AG04450 (cell line): Measurements from ENCODE around the gene ELAC1. TPM values are rescaled to one million over a fixed set of nuclear protein-coding genes. Genes with fewer than 3 reads are reported as not detected.

Experiments used
- CTCF ChIA-PET: fragments of 300-600, 350-600 bp; formaldehyde crosslinking; extraction: SDS; loops from one replicate; lab custom pipeline; 2022; ENCODE audit warnings: antibody characterized with exemption, inconsistent platforms; lab: Charles Lee
- POLR2A ChIA-PET: fragments of 350-600 bp; formaldehyde crosslinking; extraction: SDS; loops from one replicate; lab custom pipeline; 2021; ENCODE audit warnings: antibody characterized with exemption, inconsistent platforms; lab: Yijun Ruan, JAX
- DNase-seq: peaks from one replicate; pipeline ENCODE4 v3.0.0-alpha.2; 2011; ENCODE audit warnings: low read depth, low spot score
- H3K27ac ChIP-seq: one replicate; pipeline ENCODE4 v1.5.1; 2012; ENCODE audit warnings: low read depth, low read length, control low read depth
- H3K27me3 ChIP-seq: one replicate; pipeline ENCODE4 v1.6.0; 2012; ENCODE audit warnings: low read length; ENCODE audit not compliant: control insufficient read depth, insufficient read depth
- H3K4me3 ChIP-seq: 2 replicates; pipeline ENCODE4 v1.5.1; 2011; ENCODE audit warnings: mild to moderate bottlenecking, low read depth, low read length, control low read depth
- H3K9me3 ChIP-seq: 2 replicates; pipeline ENCODE4 v1.5.1; 2012; ENCODE audit warnings: low read length; ENCODE audit not compliant: control insufficient read depth, insufficient read depth
- CTCF ChIP-seq: IDR thresholded peaks from 2 replicates; pipeline ENCODE4 v1.5.1; 2011; ENCODE audit warnings: low read depth, low read length, control low read depth, inconsistent platforms
- polyA plus RNA-seq: library from polyadenylated mRNA; depleted of rRNA; stranded (reverse); fragments of >200 nt; gene quantifications from 2 replicates; pipeline ENCODE4 v1.2.3, GENCODE V29; 2011

The ELAC1 gene
- polyA plus RNA-seq, 1 experiment: 9.1 TPM

GRCh38 chr18:51012441-51012840, 44.6 kb downstream of the ELAC1 start:
- no peak for TF ChIP-seq CTCF
- ChIA-PET CTCF (no interaction called here), POLR2A (no interaction called here)
- Histone ChIP-seq H3K27ac (no peak overlapping the region), H3K9me3 (no peaks in the 10 kb centered on the region), H3K4me3 (no peak overlapping the region), H3K27me3 (no peaks in the 10 kb centered on the region)
- no peak for DNase-seq

GRCh38 chr18:51013259-51013658, 45.4 kb downstream of the ELAC1 start:
- no peak for TF ChIP-seq CTCF
- Histone ChIP-seq H3K27me3 (no peaks in the 10 kb centered on the region), H3K4me3 (no peak overlapping the region), H3K27ac (no peak overlapping the region), H3K9me3 (no peaks in the 10 kb centered on the region)
- no peak for DNase-seq
- POLR2A ChIA-PET: no interaction called here
- CTCF ChIA-PET: no interaction called here

- Histone ChIP-seq H3K9me3 (no peaks in the 10 kb centered on the region), H3K27me3 (no peaks in the 10 kb centered on the region), H3K4me3 (no peak overlapping the region), H3K27ac (no peak overlapping the region)
- ChIA-PET CTCF (no interaction called here), POLR2A (interaction anchor here (2.1 kb wide), 1 partner anchor 13 kb away, joined by 4 read pairs; the partner anchor contains the start of gene SMAD4)
- DNase-seq: no peak
- no peak for TF ChIP-seq CTCF
Measured at GRCh38 chr18:51017140-51017879, 49.5 kb downstream of the ELAC1 start.

- CTCF ChIA-PET: interaction anchor here (0.6 to 0.7 kb wide), 2 partner anchors 67 to 591 kb away, joined by 3 to 4 read pairs; no protein-coding TSS in a partner anchor
- DNase-seq: no peak
- no peak for TF ChIP-seq CTCF
Measured at GRCh38 chr18:51020536-51020935, 52.7 kb downstream of the ELAC1 start.

GRCh38 chr18:51021226-51021965, 53.6 kb downstream of the ELAC1 start:
- no peaks in the 10 kb centered on the region for H3K27me3 ChIP-seq
- no peaks in the 10 kb centered on the region for H3K9me3 ChIP-seq
- POLR2A ChIA-PET: no interaction called here
- no peak for TF ChIP-seq CTCF
- H3K4me3 ChIP-seq: no peak overlapping the region
- no peak overlapping the region for H3K27ac ChIP-seq
- DNase-seq: no peak
- CTCF ChIA-PET: no interaction called here

More at GRCh38 chr18:51020536-51020935, 52.7 kb downstream of the ELAC1 start:
- no peak overlapping the region for H3K4me3 ChIP-seq
- no peaks in the 10 kb centered on the region for H3K9me3 ChIP-seq
- H3K27me3 ChIP-seq: no peaks in the 10 kb centered on the region
- no peak overlapping the region for H3K27ac ChIP-seq
- POLR2A ChIA-PET: no interaction called here
